Measurements from ENCODE around the gene STRADB.
"Not testable (repeated sequence)": the region's sequence is repeated elsewhere in the genome, so short reads cannot be mapped to it uniquely, and the experiment has no call there.

STRADB gene, protein sequence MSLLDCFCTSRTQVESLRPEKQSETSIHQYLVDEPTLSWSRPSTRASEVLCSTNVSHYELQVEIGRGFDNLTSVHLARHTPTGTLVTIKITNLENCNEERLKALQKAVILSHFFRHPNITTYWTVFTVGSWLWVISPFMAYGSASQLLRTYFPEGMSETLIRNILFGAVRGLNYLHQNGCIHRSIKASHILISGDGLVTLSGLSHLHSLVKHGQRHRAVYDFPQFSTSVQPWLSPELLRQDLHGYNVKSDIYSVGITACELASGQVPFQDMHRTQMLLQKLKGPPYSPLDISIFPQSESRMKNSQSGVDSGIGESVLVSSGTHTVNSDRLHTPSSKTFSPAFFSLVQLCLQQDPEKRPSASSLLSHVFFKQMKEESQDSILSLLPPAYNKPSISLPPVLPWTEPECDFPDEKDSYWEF

GRCh38 chr2:201451292-201452057 is at the start of gene STRADB, which contains the start of gene TRAK2:
Gene STRADB (plus strand): TSS chr2:201451740. CDS start chr2:201454841, 3,101 bp downstream.
Gene TRAK2 (minus strand): TSS chr2:201451458. CDS start chr2:201420507, 30,951 bp downstream.
- peak; percentile 90 to 95 for DNase-seq (ENCODE audit: extremely low read depth in 1 of 2, low read depth in 1 of 2)

DNA sequence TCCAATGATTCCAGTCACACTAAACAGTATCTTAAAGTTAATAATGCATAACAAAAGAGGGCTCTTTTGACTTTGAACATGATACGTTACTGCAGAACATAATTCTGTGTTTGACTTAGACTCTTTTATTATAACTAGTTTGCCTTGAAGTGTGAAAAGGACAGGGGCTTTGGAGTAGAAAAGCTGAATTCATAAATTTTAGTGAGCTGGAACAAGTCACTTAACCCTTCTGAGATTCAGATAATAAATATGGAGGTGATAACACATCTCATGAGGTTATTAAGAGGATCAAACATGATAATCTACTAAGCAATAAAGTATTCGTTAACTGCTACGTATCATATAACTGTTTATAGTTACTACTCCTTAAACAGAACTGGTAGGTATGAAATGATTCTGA is 49.7 kb upstream of the STRADB start:
- DNase-seq (ENCODE audit: extremely low read depth in 1 of 2, low read depth in 1 of 2), result no peak

GRCh38 chr2:201402651-201403562 is 48.6 kb upstream of the STRADB start:
- DNase-seq (ENCODE audit: extremely low read depth in 1 of 2, low read depth in 1 of 2), result no peak

- no peak for DNase-seq (ENCODE audit: extremely low read depth in 1 of 2, low read depth in 1 of 2)
Measured at GRCh38 chr2:201403880-201404279, 47.7 kb upstream of the STRADB start.

GRCh38 chr2:201404699-201405280 is 46.8 kb upstream of the STRADB start:
- DNase-seq (ENCODE audit: extremely low read depth in 1 of 2, low read depth in 1 of 2), result no peak

- no peak for DNase-seq (ENCODE audit: extremely low read depth in 1 of 2, low read depth in 1 of 2)
Measured at GRCh38 chr2:201406077-201406662, 45.4 kb upstream of the STRADB start.

DNA sequence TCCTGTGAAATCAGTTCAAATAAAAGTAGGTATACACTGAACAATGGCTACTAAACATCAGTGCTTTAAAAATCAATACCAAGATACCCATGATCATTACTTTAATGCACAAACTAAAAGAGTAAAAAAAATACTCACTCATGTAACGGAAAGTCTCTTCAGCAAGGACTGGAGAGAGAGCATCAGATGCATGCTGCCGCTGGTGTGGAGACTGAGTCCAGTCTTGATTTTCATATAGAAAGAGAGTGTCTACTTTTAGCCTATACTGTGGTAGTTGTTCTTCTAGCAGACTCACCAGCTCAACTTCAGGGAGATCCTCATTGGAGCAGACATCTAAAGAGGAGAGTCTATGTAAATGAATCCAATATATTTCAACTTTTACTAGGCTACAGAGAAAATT is 44.3 kb upstream of the STRADB start:
- DNase-seq (ENCODE audit: extremely low read depth in 1 of 2, low read depth in 1 of 2), result no peak

DNA sequence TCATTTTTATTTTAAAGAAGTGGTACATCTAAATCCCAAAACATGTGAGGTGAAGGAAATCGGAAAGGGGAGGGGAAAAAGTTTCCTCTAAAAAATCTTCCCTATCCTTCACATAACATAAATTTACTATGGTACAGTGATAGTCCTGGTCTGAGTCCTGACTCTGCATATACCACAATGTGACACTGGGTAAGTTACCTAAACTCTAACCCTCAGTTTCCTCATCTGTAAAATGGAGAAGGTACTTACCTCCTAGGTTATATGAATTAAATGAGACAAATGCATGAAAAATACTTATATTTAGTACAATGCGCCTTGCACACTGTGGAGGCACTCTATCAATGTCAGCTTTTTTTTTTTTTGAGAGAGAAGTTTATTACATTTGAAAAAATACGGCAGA is 42.6 kb upstream of the STRADB start:
- no peak for DNase-seq (ENCODE audit: extremely low read depth in 1 of 2, low read depth in 1 of 2)

DNA sequence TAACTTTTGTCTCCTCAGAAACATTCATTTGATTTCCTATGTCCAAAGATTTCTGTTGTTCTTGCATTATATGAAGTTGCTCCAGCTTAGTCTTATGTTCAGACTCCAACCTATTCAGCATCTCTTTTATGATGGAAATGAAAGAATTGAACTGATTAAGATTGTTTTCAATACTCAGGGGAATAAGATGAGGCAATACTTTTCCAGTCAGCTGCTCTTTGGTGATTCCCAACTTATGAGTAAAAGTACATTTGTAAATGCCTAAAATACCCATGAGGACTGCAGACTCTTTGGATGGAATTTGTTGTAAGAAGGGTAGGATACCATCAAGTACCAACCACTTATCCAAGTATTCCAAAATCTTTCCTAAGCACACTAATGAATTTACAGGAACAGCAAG is 40.1 kb upstream of the STRADB start:
- DNase-seq (ENCODE audit: extremely low read depth in 1 of 2, low read depth in 1 of 2), result no peak

DNA sequence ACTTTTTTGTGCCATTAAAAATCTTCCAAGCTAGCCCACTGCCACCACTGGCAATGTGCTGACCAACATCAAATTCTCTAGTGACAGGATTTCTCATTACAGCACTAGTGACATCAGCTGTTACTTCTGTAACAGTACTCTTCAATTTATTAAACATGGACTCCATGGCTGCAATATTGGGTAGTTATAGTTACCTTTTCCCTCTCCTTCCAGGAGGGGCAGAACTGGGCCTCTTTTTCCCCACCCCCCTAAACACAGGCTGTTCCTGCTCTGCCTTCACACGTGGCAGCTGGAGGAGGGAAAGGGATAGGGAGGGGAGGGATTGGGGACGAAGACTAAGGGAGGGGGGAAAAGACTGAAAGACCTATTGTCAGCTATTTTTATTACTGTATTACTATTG is 38.4 kb upstream of the STRADB start:
- no peak for DNase-seq (ENCODE audit: extremely low read depth in 1 of 2, low read depth in 1 of 2)

DNA sequence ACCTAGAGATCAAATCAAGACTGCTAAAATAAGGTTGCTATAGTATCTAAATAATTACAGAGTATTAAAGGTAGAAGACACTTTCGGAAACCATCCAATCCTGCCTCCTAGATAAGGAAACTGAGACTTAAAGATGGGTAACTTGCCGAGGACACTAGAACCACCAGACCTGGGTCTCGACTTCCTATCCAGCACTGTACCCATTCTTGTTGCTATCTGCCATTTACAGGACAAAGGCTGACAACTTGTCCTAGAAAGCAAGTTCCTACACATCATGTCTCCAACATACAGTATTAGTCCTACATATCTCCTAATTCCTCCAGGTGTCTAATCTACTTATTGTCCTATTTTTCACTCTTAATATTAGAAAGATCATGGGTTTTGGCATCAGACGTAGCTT is 38.0 kb upstream of the STRADB start:
- no peak for DNase-seq (ENCODE audit: extremely low read depth in 1 of 2, low read depth in 1 of 2)

- DNase-seq (ENCODE audit: extremely low read depth in 1 of 2, low read depth in 1 of 2), result no peak
Measured at GRCh38 chr2:201414099-201415023, 37.2 kb upstream of the STRADB start.

DNA sequence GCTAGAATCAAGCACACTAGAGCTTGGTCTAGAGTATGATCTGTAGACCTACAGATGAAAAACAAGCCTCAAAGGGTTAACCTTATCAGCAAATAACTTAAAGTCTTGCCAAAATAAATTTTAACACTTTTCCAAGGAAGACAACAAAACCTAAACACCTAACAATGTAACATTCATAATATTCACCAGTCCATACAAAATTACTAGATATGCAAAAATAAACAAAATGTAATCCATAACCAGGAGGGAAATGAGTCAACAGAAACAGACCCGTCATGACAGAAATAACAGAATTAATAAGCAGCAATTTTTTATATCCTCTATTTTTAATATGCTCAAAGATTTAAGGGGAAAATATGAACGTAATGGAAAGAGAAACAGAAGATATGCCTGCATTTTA is 36.4 kb upstream of the STRADB start:
- no peak for DNase-seq (ENCODE audit: extremely low read depth in 1 of 2, low read depth in 1 of 2)

DNA sequence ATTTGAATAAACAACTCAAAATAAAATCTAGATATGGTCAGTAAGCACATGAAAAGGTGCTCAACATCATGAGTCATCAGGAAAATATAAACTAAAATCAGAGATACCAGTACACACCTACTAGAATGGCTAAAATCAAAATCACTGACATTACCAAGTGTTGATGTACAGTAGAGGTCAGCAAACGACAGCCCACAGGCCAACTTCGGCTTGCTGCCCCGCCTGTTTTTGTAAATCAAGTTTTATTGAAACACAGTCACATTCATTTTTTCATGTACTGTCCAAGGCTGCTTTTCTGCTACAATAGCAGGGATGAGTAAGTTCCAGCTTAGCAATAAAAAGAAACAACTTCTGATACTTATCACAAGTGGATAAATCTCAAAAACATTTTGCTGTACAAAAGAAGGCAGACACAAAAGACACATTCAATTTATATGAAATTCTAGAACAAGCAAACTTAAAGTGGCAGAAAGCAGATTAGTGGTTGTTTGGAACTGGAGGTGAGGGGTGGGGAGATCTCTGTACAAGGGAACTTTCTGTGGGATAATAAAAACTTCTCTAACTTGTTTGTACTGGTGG is 32.4 kb upstream of the STRADB start:
- DNase-seq (ENCODE audit: extremely low read depth in 1 of 2, low read depth in 1 of 2), result no peak

DNA sequence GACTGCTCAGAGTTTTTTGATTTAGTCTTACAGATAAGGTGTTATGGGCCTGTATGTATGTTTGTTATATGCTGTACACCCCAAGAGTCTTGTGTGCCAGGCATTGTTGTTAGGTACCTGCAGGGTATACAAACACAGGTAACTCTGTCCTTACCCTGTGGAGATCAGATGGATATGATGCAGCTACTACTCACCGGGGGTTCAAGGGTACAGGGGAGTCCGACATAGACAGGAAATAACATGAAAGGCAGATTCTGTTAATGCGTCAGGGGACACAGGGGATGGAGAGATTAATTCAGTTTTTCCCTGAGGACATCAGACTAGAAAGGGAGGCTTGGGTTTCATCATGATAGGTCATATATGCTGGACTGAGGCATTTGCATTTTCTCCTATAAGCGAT is 31.6 kb upstream of the STRADB start:
- DNase-seq (ENCODE audit: extremely low read depth in 1 of 2, low read depth in 1 of 2), result no peak

DNA sequence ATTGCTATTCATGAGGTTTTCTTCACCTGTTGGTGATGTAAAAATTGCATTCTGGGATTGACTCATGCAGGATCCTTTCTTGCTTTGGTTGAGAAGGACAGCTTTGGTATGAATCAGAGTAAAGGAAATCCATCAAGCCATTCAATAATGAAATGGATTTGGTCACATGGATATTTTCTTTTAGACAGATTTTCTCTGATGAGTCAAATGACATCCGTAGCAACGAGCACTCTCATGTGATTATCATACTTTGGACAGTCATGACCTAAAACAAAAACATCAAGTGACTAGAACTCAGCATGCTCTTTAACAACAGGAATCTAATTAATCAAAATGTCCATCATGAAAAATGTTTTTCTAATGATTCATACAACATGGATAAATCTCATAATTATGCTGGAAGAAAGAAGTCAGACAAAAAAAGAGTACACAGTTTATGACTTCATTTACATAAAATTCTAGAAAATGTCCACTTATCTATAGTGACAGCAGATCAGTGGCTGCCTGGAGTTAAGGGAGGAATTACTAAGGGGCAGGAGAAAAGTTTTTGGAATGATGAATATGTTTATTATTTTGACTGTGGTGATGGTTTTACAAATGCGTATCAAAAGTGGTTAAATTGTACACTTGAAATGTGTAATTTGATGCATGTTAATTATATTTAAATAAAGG is 31.0 kb upstream of the STRADB start:
- DNase-seq (ENCODE audit: extremely low read depth in 1 of 2, low read depth in 1 of 2), result no peak

DNA sequence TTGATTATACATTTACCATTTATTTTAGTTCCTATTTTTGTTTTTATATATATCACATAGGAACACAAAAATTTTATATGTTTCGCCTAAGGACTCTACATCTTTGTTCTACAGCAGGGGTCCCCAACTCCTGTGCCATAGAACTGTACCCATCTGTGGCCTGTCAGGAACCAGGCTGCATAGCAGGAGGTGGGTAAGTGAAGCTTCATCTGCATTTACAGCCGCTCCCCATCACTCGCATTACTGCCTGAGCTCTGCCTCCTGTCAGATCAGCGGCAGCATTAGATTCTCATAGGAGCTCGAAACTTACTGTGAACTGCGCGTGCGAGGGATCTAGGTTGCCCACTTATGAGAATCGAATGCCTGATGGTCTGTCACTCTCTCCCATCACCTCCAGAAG is 25.6 kb upstream of the STRADB start:
- no peak for DNase-seq (ENCODE audit: extremely low read depth in 1 of 2, low read depth in 1 of 2)

DNA sequence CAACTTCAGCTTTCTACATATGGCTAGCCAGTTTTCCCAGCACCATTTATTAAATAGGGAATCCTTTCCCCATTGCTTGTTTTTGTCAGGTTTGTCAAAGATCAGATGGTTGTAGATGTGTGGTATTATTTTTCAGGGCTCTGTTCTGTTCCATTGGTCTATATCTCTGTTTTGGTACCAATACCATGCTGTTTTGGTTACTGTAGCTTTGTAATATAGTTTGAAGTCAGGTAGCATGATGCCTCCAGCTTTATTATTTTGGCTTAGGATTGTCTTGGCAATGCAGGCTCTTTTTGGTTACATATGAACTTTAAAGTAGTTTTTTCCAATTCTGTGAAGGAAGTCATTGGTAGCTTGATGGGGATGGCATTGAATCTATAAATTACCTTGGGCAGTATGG is 23.2 kb upstream of the STRADB start:
- not testable (repeated sequence) for DNase-seq (ENCODE audit: extremely low read depth in 1 of 2, low read depth in 1 of 2)
